Mammary epithelial cell (primary cell): ENCODE data around the gene CHST3.

ENCODE experiments used
- CTCF ChIP-seq, 2 donors: IDR thresholded peaks in 1 of 2; conservative IDR thresholded peaks in 1 of 2; 2 replicates each; pipeline ENCODE4 v1.5.1; 2011 to 2012; ENCODE audit warnings: inconsistent platforms in 2 of 2, low read length in 2 of 2, mild to moderate bottlenecking in 2 of 2, control low read depth in 1 of 2, low read depth in 1 of 2; ENCODE audit not compliant: insufficient read depth in 1 of 2; ENCODE audit errors: extremely low read depth in 1 of 2
- EZH2 ChIP-seq: IDR thresholded peaks from 2 replicates; pipeline ENCODE4 v1.6.1; 2012; ENCODE audit warnings: low read length, inconsistent platforms, borderline replicate concordance

GRCh38 chr10:72002354-72003295, 38.4 kb downstream of the CHST3 start:
- TF ChIP-seq CTCF (conservative IDR thresholded peaks at IDR 0.05 in 1 of 2, IDR thresholded peaks at IDR 0.05 in 1 of 2; ENCODE audit: extremely low read depth in 1 of 2, insufficient read depth in 1 of 2, low read depth in 1 of 2, low read length in 2 of 2) (no peak), EZH2 (no peak)
